ENCODE measurements around the gene PYCR2. TPM values are rescaled to one million over a fixed set of nuclear protein-coding genes. Genes with fewer than 3 reads are reported as not detected.

The PYCR2 gene
- polyA plus RNA-seq, 2 of the 4 experiments (the other 2 are of a cell fraction), result 45.4 to 50.5 TPM

Small RNA genes lying within 50 kb of the gene (small RNA-seq; reads per million reads assigned to genes)
- gene AL117348.1, result 0 reads per million in 6 experiments
- gene NDUFA3P3, result 0 reads per million in 6 experiments

Other genes starting within 250 kb of the PYCR2 start
- 512 and 629 TPM in 2 replicates for gene SRP9, start 146.4 kb downstream of the PYCR2 start, polyA plus RNA-seq (2011; rRNA removed)
- gene SRP9, start 146.4 kb downstream of the PYCR2 start, polyA plus RNA-seq (2017; fragmentation: RNase III; extraction: RNeasy Plus Mini Kit Qiagen cat#74134 plus additional on column Dnase treatment), result 341 to 356 TPM (median 352 TPM) in 3 replicates
- gene EPHX1, start 114.1 kb downstream of the PYCR2 start, polyA plus RNA-seq (2011; rRNA removed), result 150 and 212 TPM in 2 replicates
- gene EPHX1, start 114.1 kb downstream of the PYCR2 start, polyA plus RNA-seq (2017; fragmentation: RNase III; extraction: RNeasy Plus Mini Kit Qiagen cat#74134 plus additional on column Dnase treatment), result 195 to 279 TPM (median 252 TPM) in 3 replicates
- 9.5 and 12.4 TPM in 2 replicates for gene TMEM63A, start 41.9 kb downstream of the PYCR2 start, polyA plus RNA-seq (2011; rRNA removed)
- gene TMEM63A, start 41.9 kb downstream of the PYCR2 start, polyA plus RNA-seq (2017; fragmentation: RNase III; extraction: RNeasy Plus Mini Kit Qiagen cat#74134 plus additional on column Dnase treatment), result 6.9 to 7.5 TPM (median 7.4 TPM) in 3 replicates
- 0.93 and 1.00 TPM in 2 replicates for gene LEFTY1, start 35.1 kb downstream of the PYCR2 start, polyA plus RNA-seq (2011; rRNA removed)
- 0.10 to 0.32 TPM (median 0.24 TPM) in 3 replicates for gene LEFTY1, start 35.1 kb downstream of the PYCR2 start, polyA plus RNA-seq (2017; fragmentation: RNase III; extraction: RNeasy Plus Mini Kit Qiagen cat#74134 plus additional on column Dnase treatment)
- 0.08 TPM in 1 of 2 replicates, not detected in the other for gene LEFTY2, start 17.0 kb upstream of the PYCR2 start, polyA plus RNA-seq (2011; rRNA removed)
- not detected in 3 replicates for gene LEFTY2, start 17.0 kb upstream of the PYCR2 start, polyA plus RNA-seq (2017; fragmentation: RNase III; extraction: RNeasy Plus Mini Kit Qiagen cat#74134 plus additional on column Dnase treatment)
- 15.6 and 24.8 TPM in 2 replicates for gene SDE2, start 75.1 kb upstream of the PYCR2 start, polyA plus RNA-seq (2011; rRNA removed)
- 8.4 to 9.2 TPM (median 8.8 TPM) in 3 replicates for gene SDE2, start 75.1 kb upstream of the PYCR2 start, polyA plus RNA-seq (2017; fragmentation: RNase III; extraction: RNeasy Plus Mini Kit Qiagen cat#74134 plus additional on column Dnase treatment)
- gene H3-3A, start 138.5 kb upstream of the PYCR2 start, polyA plus RNA-seq (2011; rRNA removed), result 366 and 457 TPM in 2 replicates
- 451 to 534 TPM (median 530 TPM) in 3 replicates for gene H3-3A, start 138.5 kb upstream of the PYCR2 start, polyA plus RNA-seq (2017; fragmentation: RNase III; extraction: RNeasy Plus Mini Kit Qiagen cat#74134 plus additional on column Dnase treatment)

All from A549 (cell line).